Activated CD8-positive, alpha-beta T cell treated with anti-CD3 and anti-CD28 coated beads for 36 hours (primary cell): Measurements from ENCODE around the gene GNB1. TPM values are rescaled to one million over a fixed set of nuclear protein-coding genes. Genes with fewer than 3 reads are reported as not detected.

Experiments used
- ATAC-seq: fragments of 200-7000 bp; cut with Tn5 transposase; one replicate; pipeline ENCODE4 v1.10.0; 2021; ENCODE audit warnings: mild to moderate bottlenecking, moderate library complexity
- CTCF ChIA-PET: fragments of 350-600 bp; sonication (Branson Sonifier 250); formaldehyde crosslinking; loops from one replicate; lab custom pipeline; 2021; ENCODE audit warnings: antibody characterized with exemption; lab: Charles Lee
- POLR2A ChIA-PET: fragments of 350-600 bp; sonication (Branson Sonifier 250); formaldehyde crosslinking; loops from one replicate; lab custom pipeline; 2021; ENCODE audit warnings: antibody characterized with exemption; lab: Charles Lee
- DNase-seq: peaks from one replicate; pipeline ENCODE4 v3.0.0-alpha.2; 2020
- H3K27ac Mint-ChIP-seq: one replicate; pipeline ENCODE4 v1.8.0; 2021; ENCODE audit warnings: mild to moderate bottlenecking, mixed read lengths
- H3K27me3 Mint-ChIP-seq: one replicate; pipeline ENCODE4 v1.8.0; 2021; ENCODE audit warnings: mixed read lengths
- H3K36me3 Mint-ChIP-seq: one replicate; pipeline ENCODE4 v1.8.0; 2021; ENCODE audit warnings: low read depth, mixed read lengths
- H3K4me1 Mint-ChIP-seq: one replicate; pipeline ENCODE4 v1.8.0; 2021; ENCODE audit warnings: low read depth, mixed read lengths
- H3K4me3 Mint-ChIP-seq: one replicate; pipeline ENCODE4 v1.8.0; 2021; ENCODE audit warnings: mild to moderate bottlenecking, moderate library complexity, mixed read lengths
- H3K9me3 Mint-ChIP-seq: one replicate; pipeline ENCODE4 v1.8.0; 2021; ENCODE audit warnings: mixed read lengths
- CTCF ChIP-seq: fragments of 200-600 bp; IDR thresholded peaks from one replicate; pipeline ENCODE4 v1.8.0; 2022; ENCODE audit warnings: antibody characterized with exemption, mild to moderate bottlenecking
- intact Hi-C: fragments of 100-400 bp; cut with micrococcal nuclease; formaldehyde crosslinking; loops from one replicate; pipeline ENCODE4 v1.10.0; 2022
- total RNA-seq, 2 experiments: library from RNA; stranded (reverse); gene quantifications; one replicate each; pipeline ENCODE4 v1.2.3, GENCODE V29; 2021

GNB1 gene
- 100 to 1,000 TPM; 318 to 330 TPM for total RNA-seq

GRCh38 chr1:1890506-1891348, at the start of gene GNB1:
GNB1 (minus strand) TSS chr1:1891087; CDS start chr1:1825453, 65,634 bp downstream.
- Mint-ChIP-seq H3K27me3 (peaks cover under 1% of the 10 kb centered on the region), H3K4me1 (peaks cover 52% of the 10 kb centered on the region), H3K4me3 (peak within 1 kb of the TSS; percentile 85), H3K36me3 (peaks cover 24% of the 10 kb centered on the region), H3K27ac (peak within 1 kb of the TSS; percentile 90), H3K9me3 (no peaks in the 10 kb centered on the region)
- intact Hi-C loops: loop anchor here (10.0 kb wide), 1 partner anchor 106 kb away; no protein-coding TSS in a partner anchor
- CTCF ChIA-PET: interaction anchor here (9.6 kb wide), 1 partner anchor 17 kb away, joined by 80 read pairs; no protein-coding TSS in a partner anchor
- ATAC-seq (peak; percentile 51), DNase-seq (peak; percentile 84)
- POLR2A ChIA-PET: interaction anchor here (1.0 to 1.7 kb wide), 2 partner anchors 14 to 18 kb away, joined by 3 to 9 read pairs; no protein-coding TSS in a partner anchor
- no peak for TF ChIP-seq CTCF

- Mint-ChIP-seq H3K27ac (no peak overlapping the region), H3K4me3 (no peak overlapping the region), H3K36me3 (no peaks in the 10 kb centered on the region), H3K9me3 (no peaks in the 10 kb centered on the region), H3K27me3 (no peaks in the 10 kb centered on the region), H3K4me1 (peaks cover 3% of the 10 kb centered on the region)
- ChIA-PET CTCF (interaction anchor here (1.0 kb wide), 1 partner anchor 107 kb away, joined by 5 read pairs; no protein-coding TSS in a partner anchor), POLR2A (no interaction called here)
- TF ChIP-seq CTCF: no peak
- intact Hi-C loops: no loop called here
- ATAC-seq (no peak), DNase-seq (no peak)
These were observed 49.2 kb upstream of the GNB1 start for GRCh38 chr1:1940123-1940425.

GRCh38 chr1:1939296-1940122, 48.6 kb upstream of the GNB1 start:
- no peak for TF ChIP-seq CTCF
- peaks cover 3% of the 10 kb centered on the region for H3K4me1 Mint-ChIP-seq
- no peak overlapping the region for H3K27ac Mint-ChIP-seq
- ATAC-seq (no peak), DNase-seq (no peak)
- no peaks in the 10 kb centered on the region for H3K36me3 Mint-ChIP-seq
- intact Hi-C loops: no loop called here
- H3K9me3 Mint-ChIP-seq: no peaks in the 10 kb centered on the region
- no peaks in the 10 kb centered on the region for H3K27me3 Mint-ChIP-seq
- POLR2A ChIA-PET: no interaction called here
- no peak overlapping the region for H3K4me3 Mint-ChIP-seq
- CTCF ChIA-PET: no interaction called here

- Mint-ChIP-seq H3K27me3 (no peaks in the 10 kb centered on the region), H3K27ac (no peak overlapping the region), H3K36me3 (peaks cover 2% of the 10 kb centered on the region), H3K4me3 (no peak overlapping the region), H3K4me1 (no peaks in the 10 kb centered on the region), H3K9me3 (peaks cover 5% of the 10 kb centered on the region)
- ATAC-seq (no peak), DNase-seq (no peak)
- ChIA-PET CTCF (no interaction called here), POLR2A (no interaction called here)
- TF ChIP-seq CTCF: no peak
- intact Hi-C loops: no loop called here
These were observed 47.9 kb upstream of the GNB1 start for GRCh38 chr1:1938613-1939295.
